Muscle of back (tissue), 11 donors: Measurements from ENCODE around the gene C16orf74. TPM values are rescaled to one million over a fixed set of nuclear protein-coding genes. Genes with fewer than 3 reads are reported as not detected.

Experiments used
- DNase-seq, 3 donors: peaks; one replicate each; pipeline versions ENCODE4 v3.0.0 to v3.0.0-alpha.2; 2013
- polyA plus RNA-seq, 10 donors: library from polyadenylated mRNA; unstranded; fragments of 120-200 nt; gene quantifications; one replicate each; pipeline ENCODE4 v1.2.1, GENCODE V29; 2013; ENCODE audit not compliant: insufficient read length in 10 of 10

C16orf74 gene
- polyA plus RNA-seq, 10 donors: 0.76 to 4.7 (median 1.3) TPM

GRCh38 chr16:85658504-85659326 is 92.2 kb downstream of the C16orf74 start:
- DNase-seq: no peak

- DNase-seq: no peak
Measured at GRCh38 chr16:85657996-85658395, 92.9 kb downstream of the C16orf74 start.

Other genes with a start within 250 kb of the C16orf74 start
- 10 to 100 TPM; 40.0 to 55.2 (median 46.3) TPM for gene GSE1, start 137.8 kb downstream of the C16orf74 start, polyA plus RNA-seq
- gene GINS2, start 62.1 kb downstream of the C16orf74 start, polyA plus RNA-seq: 10 to 100 TPM in 8 of 10 donors, 1 to 10 TPM in 2; 8.2 to 17.7 (median 10.7) TPM
- 10 to 100 TPM; 16.0 to 23.4 (median 19.6) TPM for gene EMC8, start 48.4 kb upstream of the C16orf74 start, polyA plus RNA-seq
- gene COX4I1, start 48.6 kb upstream of the C16orf74 start, polyA plus RNA-seq: 100 to 1,000 TPM; 332 to 475 (median 380) TPM
- gene IRF8, start 148.1 kb upstream of the C16orf74 start, polyA plus RNA-seq: 1 to 10 TPM; 3.2 to 7.3 (median 6.1) TPM